GM12878 (cell line): Measurements from ENCODE around the gene CLNK. TPM values are rescaled to one million over a fixed set of nuclear protein-coding genes. Genes with fewer than 3 reads are reported as not detected.

Experiments used
- ATAC-seq: fragments of 200-7000 bp; cut with Tn5 transposase; 3 replicates; pipeline ENCODE4 v1.9.1; 2020; ENCODE audit warnings: mild to moderate bottlenecking, moderate library complexity
- BruUV-seq: library from RNA; stranded (reverse); fragments of 400-500 nt; replicated peaks from 2 replicates; lab custom pipeline; 2021; lab: Mats Ljungman, UMichigan
- CTCF ChIA-PET: fragments of 300-600 bp; sonication (Branson Sonifier 250); formaldehyde crosslinking; extraction: SDS; loops from one replicate; lab custom pipeline; 2021; ENCODE audit warnings: inconsistent platforms; lab: Yijun Ruan, JAX
- POLR2A ChIA-PET: fragments of 350-600 bp; formaldehyde crosslinking; extraction: SDS; loops from one replicate; lab custom pipeline; 2021; ENCODE audit warnings: inconsistent platforms; lab: Charles Lee
- RAD21 ChIA-PET: fragments of 300-600 bp; sonication (Branson Sonifier 250); formaldehyde crosslinking; loops from one replicate; lab custom pipeline; 2023; ENCODE audit warnings: antibody characterized with exemption; ENCODE audit not compliant: unreplicated experiment; lab: Charles Lee
- SMC1A ChIA-PET: fragments of 300-600 bp; sonication (Branson Sonifier 250); formaldehyde crosslinking; loops from one replicate; lab custom pipeline; 2023; ENCODE audit not compliant: unreplicated experiment, uncharacterized antibody; lab: Charles Lee
- DNase-seq: peaks from one replicate; pipeline ENCODE4 v3.0.0-alpha.2; 2011; ENCODE audit warnings: low read depth, low spot score
- FAIRE-seq: peaks from 3 replicates; lab custom pipeline; 2011; peaks lifted over from hg19 to GRCh38; lab: Jason Lieb, UNC
- H2AFZ ChIP-seq: 2 replicates; pipeline ENCODE4 v1.6.0; 2011; ENCODE audit warnings: low read depth, low read length, control low read depth; ENCODE audit not compliant: control insufficient read depth
- H3K27ac ChIP-seq: 2 replicates; pipeline ENCODE4 v1.5.1; 2011; ENCODE audit warnings: control low read depth; ENCODE audit not compliant: control insufficient read depth, insufficient read depth
- H3K27me3 ChIP-seq, 2 experiments: replicated peaks in 1 of 2; 2 replicates each; pipeline versions ENCODE4 v1.6.0 to v1.6.1; 2011; ENCODE audit warnings: low read length in 1 of 2; ENCODE audit not compliant: control insufficient read depth in 2 of 2, insufficient read depth in 2 of 2
- H3K36me3 ChIP-seq, 2 experiments: 2 replicates each; pipeline ENCODE4 v1.5.1; 2011; ENCODE audit warnings: low read length in 1 of 2; ENCODE audit not compliant: control insufficient read depth in 2 of 2, insufficient read depth in 2 of 2
- H3K4me1 ChIP-seq: 2 replicates; pipeline ENCODE4 v1.6.1; 2011; ENCODE audit warnings: mild to moderate bottlenecking, low read length, moderate library complexity, mixed read lengths; ENCODE audit not compliant: control insufficient read depth, insufficient read depth
- H3K4me2 ChIP-seq: 2 replicates; pipeline ENCODE4 v1.6.0; 2011; ENCODE audit warnings: control low read depth; ENCODE audit not compliant: control insufficient read depth, insufficient read depth
- H3K4me3 ChIP-seq: fragments of 200-600 bp; sonication (generic); 2 replicates; pipeline ENCODE4 v1.5.1; 2016
- H3K79me2 ChIP-seq: 2 replicates; pipeline ENCODE4 v1.6.0; 2011; ENCODE audit warnings: low read length; ENCODE audit not compliant: control insufficient read depth, insufficient read depth
- H3K9ac ChIP-seq: 2 replicates; pipeline ENCODE4 v1.8.0; 2011; ENCODE audit warnings: low read length, control low read depth, mixed read lengths; ENCODE audit not compliant: control insufficient read depth, insufficient read depth
- H3K9me3 ChIP-seq: replicated peaks from 3 replicates; pipeline ENCODE4 v1.5.1; 2011; ENCODE audit warnings: mild to moderate bottlenecking, low read length; ENCODE audit not compliant: control insufficient read depth, insufficient read depth
- H4K20me1 ChIP-seq: 2 replicates; pipeline ENCODE4 v1.6.0; 2011; ENCODE audit not compliant: control insufficient read depth, insufficient read depth
- ASH2L ChIP-seq: fragments of 300-600, 200-600 bp; sonication (generic); IDR thresholded peaks from 2 replicates; pipeline ENCODE4 v1.6.1; 2017; ENCODE audit warnings: low read depth, mild to moderate bottlenecking, borderline replicate concordance
- CHD1 ChIP-seq: IDR thresholded peaks from 2 replicates; pipeline ENCODE4 v1.6.1; 2012; ENCODE audit warnings: low read depth, low read length, improper control_type of control experiment
- CUX1 ChIP-seq: IDR thresholded peaks from 2 replicates; pipeline ENCODE4 v1.6.1; 2012; ENCODE audit warnings: improper control_type of control experiment, low read depth, low read length; ENCODE audit not compliant: insufficient replicate concordance
- MTA3 ChIP-seq: IDR thresholded peaks from 2 replicates; pipeline ENCODE4 v1.6.1; 2012; ENCODE audit warnings: low read length, inconsistent platforms, borderline replicate concordance
- NBN ChIP-seq: fragments of 450-650 bp; IDR thresholded peaks from 2 replicates; pipeline ENCODE4 v1.6.1; 2016
- NR2F1 ChIP-seq: fragments of 450-650 bp; conservative IDR thresholded peaks from 2 replicates; pipeline ENCODE4 v1.6.1; 2017; ENCODE audit warnings: mild to moderate bottlenecking
- POU2F2 ChIP-seq: IDR thresholded peaks from 3 replicates; pipeline ENCODE4 v1.6.1; 2011; ENCODE audit warnings: low read depth, mild to moderate bottlenecking, low read length, borderline replicate concordance
- RELA ChIP-seq: fragments of 450-650 bp; IDR thresholded peaks from 2 replicates; pipeline ENCODE4 v1.8.0; 2014; ENCODE audit warnings: borderline replicate concordance; ENCODE audit not compliant: partially characterized antibody
- SIN3A ChIP-seq: IDR thresholded peaks from 2 replicates; pipeline ENCODE4 v1.6.1; 2012; ENCODE audit warnings: low read depth, low read length, improper control_type of control experiment
- SMC3 ChIP-seq: IDR thresholded peaks from 2 replicates; pipeline ENCODE4 v1.6.1; 2011; ENCODE audit warnings: low read length, improper control_type of control experiment, borderline replicate concordance
- SP1 ChIP-seq: IDR thresholded peaks from one replicate; pipeline ENCODE4 v1.6.1; 2011; ENCODE audit warnings: low read depth, low read length
- TCF3 ChIP-seq: IDR thresholded peaks from 2 replicates; pipeline ENCODE4 v1.6.1; 2012; ENCODE audit warnings: low read depth, mild to moderate bottlenecking, low read length, borderline replicate concordance; ENCODE audit not compliant: insufficient read depth
- ZBTB33 ChIP-seq: fragments of 450-650 bp; IDR thresholded peaks from 2 replicates; pipeline ENCODE4 v1.6.1; 2017; ENCODE audit warnings: mild to moderate bottlenecking
- WGBS: methylation state at CpG from one replicate; pipeline ENCODE4 v1.1.6; 2016; ENCODE audit warnings: low lambda C conversion rate; ENCODE audit not compliant: insufficient replicate concordance, insufficient coverage; ENCODE audit errors: missing lambda C conversion rate; 5-methylcytosine and 5-hydroxymethylcytosine counted together
- in situ Hi-C: fragments of 300-500 bp; cut with MboI; formaldehyde crosslinking; loops from 9 replicates; pipeline ENCODE4 v1.14.3; 2018; ENCODE audit warnings: mixed read lengths
- intact Hi-C: fragments of 100-400 bp; cut with micrococcal nuclease; formaldehyde crosslinking; loops from one replicate; pipeline ENCODE4 v1.14.2; 2022; ENCODE audit not compliant: unreplicated experiment
- polyA plus RNA-seq, 11 experiments: library from polyadenylated mRNA; depleted of rRNA in 4 of 11; unstranded in 6 of 11; stranded (reverse) in 5 of 11; fragments of >200 nt; fragmentation: Nextera tagmentation in 4 of 11; fragmentation: Illumina TruSeq in 1 of 11; extraction: Ambion mirVana in 4 of 11; extraction: Trizol in 1 of 11; gene quantifications; 1 replicate in 1 of 11; 2 replicates in 10 of 11; pipeline versions ENCODE4 v1.2.1 to v1.2.3, GENCODE V29; 2011 to 2016; ENCODE audit warnings: inconsistent platforms in 2 of 11, missing spikeins in 2 of 11, low read depth in 1 of 11
- total RNA-seq, 4 experiments: library from RNA; depleted of rRNA in 3 of 4; stranded (reverse); fragments of >200 nt in 3 of 4; fragmentation: Illumina TruSeq in 1 of 4; extraction: Trizol in 1 of 4; gene quantifications; 2 replicates each; pipeline versions ENCODE4 v1.2.1 to v1.2.3, GENCODE V29; 2013 to 2021
- TF ChIP-seq, protein P1 (sequence below): IDR thresholded peaks from 2 replicates; pipeline ENCODE4 v1.6.1; 2012; ENCODE audit warnings: low read depth, low read length, improper control_type of control experiment
- TF ChIP-seq, protein P2 (sequence below), 3 experiments: IDR thresholded peaks in 2 of 3; conservative IDR thresholded peaks in 1 of 3; 2 replicates each; pipeline ENCODE4 v1.5.1; 2011; ENCODE audit warnings: low read depth in 3 of 3, low read length in 3 of 3, mild to moderate bottlenecking in 3 of 3, control low read depth in 2 of 3, moderate library complexity in 2 of 3, inconsistent platforms in 1 of 3, mixed read lengths in 1 of 3; ENCODE audit not compliant: control insufficient read depth in 2 of 3, insufficient read depth in 1 of 3; ENCODE audit errors: extremely low read depth in 1 of 3

CLNK gene
- total and polyA plus RNA-seq, 10 of the 15 experiments (the other 5 are each of a cell fraction or from before 2014, with no cell fraction given) = 2.1 to 14.3 (median 2.7) TPM

DNA sequence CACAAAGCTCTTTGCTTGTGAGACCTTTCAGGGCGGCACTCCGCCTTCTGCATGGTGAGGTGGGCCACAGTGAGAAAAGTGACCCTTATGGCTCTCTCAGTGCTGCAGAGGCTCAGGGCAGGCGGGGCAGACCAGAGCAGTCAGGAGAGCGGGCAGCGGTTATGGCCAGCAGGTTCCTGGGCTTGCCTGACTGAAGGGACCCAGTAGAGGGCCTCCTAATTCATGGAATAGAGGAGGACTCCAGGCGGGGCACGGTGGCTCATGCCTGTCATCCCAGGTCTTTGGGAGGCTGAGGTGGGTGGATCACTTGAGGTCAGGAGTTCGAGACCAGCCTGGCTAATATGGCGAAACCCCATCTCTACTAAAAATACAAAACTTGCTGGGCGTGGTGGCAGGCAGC is 91.4 kb downstream of the CLNK start:
- CTCF ChIA-PET = no interaction called here
- intact Hi-C loops = no loop called here
- no peaks in the 10 kb centered on the region for H3K79me2 ChIP-seq
- no peaks in the 10 kb centered on the region for H3K9me3 ChIP-seq
- RAD21 ChIA-PET = no interaction called here
- H3K4me3 ChIP-seq = no peak overlapping the region
- no peaks in the 10 kb centered on the region for H3K27me3 ChIP-seq
- no peak overlapping the region for H3K9ac ChIP-seq
- H3K4me1 ChIP-seq = no peaks in the 10 kb centered on the region
- no peak overlapping the region for H3K4me2 ChIP-seq
- WGBS = 70% methylated on average over 10 of the region's 10 CpGs
- no peaks in the 10 kb centered on the region for H4K20me1 ChIP-seq
- no peak overlapping the region for H2AFZ ChIP-seq
- BruUV-seq = no TSS peak
- H3K27ac ChIP-seq = no peak overlapping the region
- SMC1A ChIA-PET = no interaction called here
- in situ Hi-C loops = no loop called here
- ATAC-seq (no peak), FAIRE-seq (no peak), DNase-seq (no peak)
- no peaks in the 10 kb centered on the region for H3K36me3 ChIP-seq
- POLR2A ChIA-PET = no interaction called here
- TF ChIP-seq ASH2L = no peak
- TF ChIP-seq SP1 = no peak
- TF ChIP-seq CUX1 = no peak
- no peak for TF ChIP-seq SIN3A
- TF ChIP-seq, protein P1, sequence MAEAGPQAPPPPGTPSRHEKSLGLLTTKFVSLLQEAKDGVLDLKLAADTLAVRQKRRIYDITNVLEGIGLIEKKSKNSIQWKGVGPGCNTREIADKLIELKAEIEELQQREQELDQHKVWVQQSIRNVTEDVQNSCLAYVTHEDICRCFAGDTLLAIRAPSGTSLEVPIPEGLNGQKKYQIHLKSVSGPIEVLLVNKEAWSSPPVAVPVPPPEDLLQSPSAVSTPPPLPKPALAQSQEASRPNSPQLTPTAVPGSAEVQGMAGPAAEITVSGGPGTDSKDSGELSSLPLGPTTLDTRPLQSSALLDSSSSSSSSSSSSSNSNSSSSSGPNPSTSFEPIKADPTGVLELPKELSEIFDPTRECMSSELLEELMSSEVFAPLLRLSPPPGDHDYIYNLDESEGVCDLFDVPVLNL = no peak
- TF ChIP-seq NR2F1 = no peak
- TF ChIP-seq, protein P2, sequence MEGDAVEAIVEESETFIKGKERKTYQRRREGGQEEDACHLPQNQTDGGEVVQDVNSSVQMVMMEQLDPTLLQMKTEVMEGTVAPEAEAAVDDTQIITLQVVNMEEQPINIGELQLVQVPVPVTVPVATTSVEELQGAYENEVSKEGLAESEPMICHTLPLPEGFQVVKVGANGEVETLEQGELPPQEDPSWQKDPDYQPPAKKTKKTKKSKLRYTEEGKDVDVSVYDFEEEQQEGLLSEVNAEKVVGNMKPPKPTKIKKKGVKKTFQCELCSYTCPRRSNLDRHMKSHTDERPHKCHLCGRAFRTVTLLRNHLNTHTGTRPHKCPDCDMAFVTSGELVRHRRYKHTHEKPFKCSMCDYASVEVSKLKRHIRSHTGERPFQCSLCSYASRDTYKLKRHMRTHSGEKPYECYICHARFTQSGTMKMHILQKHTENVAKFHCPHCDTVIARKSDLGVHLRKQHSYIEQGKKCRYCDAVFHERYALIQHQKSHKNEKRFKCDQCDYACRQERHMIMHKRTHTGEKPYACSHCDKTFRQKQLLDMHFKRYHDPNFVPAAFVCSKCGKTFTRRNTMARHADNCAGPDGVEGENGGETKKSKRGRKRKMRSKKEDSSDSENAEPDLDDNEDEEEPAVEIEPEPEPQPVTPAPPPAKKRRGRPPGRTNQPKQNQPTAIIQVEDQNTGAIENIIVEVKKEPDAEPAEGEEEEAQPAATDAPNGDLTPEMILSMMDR (IDR thresholded peaks at IDR 0.05 in 2 of 3, conservative IDR thresholded peaks at IDR 0.05 in 1 of 3; ENCODE audit: control insufficient read depth in 2 of 3, extremely low read depth in 1 of 3, insufficient read depth in 1 of 3, low read depth in 3 of 3, low read length in 3 of 3) = 0 out of 6 replicates have a peak, but pooled peaks of 1 of the 3 experiments have one; percentile 1
- no peak for TF ChIP-seq MTA3
- TF ChIP-seq CHD1 = no peak
- no peak for TF ChIP-seq TCF3
- TF ChIP-seq NBN = no peak
- TF ChIP-seq ZBTB33 = no peak
- TF ChIP-seq SMC3 = no peak
- TF ChIP-seq POU2F2 = no peak
- TF ChIP-seq RELA = no peak
